Fibroblast of the aortic adventitia (primary cell): Measurements from ENCODE around the gene CRB2. TPM values are rescaled to one million over a fixed set of nuclear protein-coding genes. Genes with fewer than 3 reads are reported as not detected.

Experiments
- DNase-seq: peaks from one replicate; pipeline ENCODE4 v3.0.0-alpha.2; 2010; ENCODE audit warnings: low read depth
- H3K4me3 ChIP-seq: 2 replicates; pipeline ENCODE4 v1.5.1; 2011; ENCODE audit warnings: low read depth, mild to moderate bottlenecking, control low read depth, low read length, moderate library complexity
- total RNA-seq: library from RNA; depleted of rRNA; stranded (reverse); fragments of >200 nt; gene quantifications from 2 replicates; pipeline ENCODE4 v1.2.3, GENCODE V29; 2012; ENCODE audit warnings: low replicate concordance
- TF ChIP-seq, protein P1 (sequence below): IDR thresholded peaks from 2 replicates; pipeline ENCODE4 v1.5.1; 2011; ENCODE audit warnings: mild to moderate bottlenecking, low read length, control low read depth, inconsistent platforms; ENCODE audit not compliant: insufficient read depth

CRB2 gene
- total RNA-seq, 1 donor: not detected

DNA sequence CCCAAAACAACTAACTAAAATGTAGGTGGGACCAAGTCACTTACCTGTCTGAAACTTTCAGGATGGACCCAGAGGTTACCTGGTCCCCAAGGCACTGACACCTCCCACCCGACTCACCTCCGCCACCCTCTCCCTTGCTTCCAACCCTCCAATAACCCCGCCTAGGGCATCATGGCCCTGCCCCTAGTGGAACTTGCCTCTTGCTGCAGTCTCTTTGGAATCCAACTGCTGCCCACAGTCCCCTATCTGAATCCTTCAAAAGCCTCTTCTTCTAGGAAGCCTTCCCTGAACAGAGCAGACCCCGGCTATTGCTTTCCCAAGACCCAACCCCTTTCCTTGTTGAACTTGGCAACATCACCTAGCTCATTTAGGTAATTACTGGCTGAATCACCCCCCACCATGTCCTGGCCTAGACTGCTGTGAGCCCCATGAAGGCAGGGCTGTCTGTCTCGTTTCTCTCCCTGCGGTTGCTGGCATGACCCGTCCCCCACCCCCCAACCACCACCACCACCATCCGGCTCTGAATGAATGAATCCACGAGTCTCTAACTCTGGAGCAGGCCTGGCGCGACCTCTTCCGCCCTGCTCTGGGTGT is 9.4 kb downstream of the CRB2 start:
- TF ChIP-seq, protein P1, sequence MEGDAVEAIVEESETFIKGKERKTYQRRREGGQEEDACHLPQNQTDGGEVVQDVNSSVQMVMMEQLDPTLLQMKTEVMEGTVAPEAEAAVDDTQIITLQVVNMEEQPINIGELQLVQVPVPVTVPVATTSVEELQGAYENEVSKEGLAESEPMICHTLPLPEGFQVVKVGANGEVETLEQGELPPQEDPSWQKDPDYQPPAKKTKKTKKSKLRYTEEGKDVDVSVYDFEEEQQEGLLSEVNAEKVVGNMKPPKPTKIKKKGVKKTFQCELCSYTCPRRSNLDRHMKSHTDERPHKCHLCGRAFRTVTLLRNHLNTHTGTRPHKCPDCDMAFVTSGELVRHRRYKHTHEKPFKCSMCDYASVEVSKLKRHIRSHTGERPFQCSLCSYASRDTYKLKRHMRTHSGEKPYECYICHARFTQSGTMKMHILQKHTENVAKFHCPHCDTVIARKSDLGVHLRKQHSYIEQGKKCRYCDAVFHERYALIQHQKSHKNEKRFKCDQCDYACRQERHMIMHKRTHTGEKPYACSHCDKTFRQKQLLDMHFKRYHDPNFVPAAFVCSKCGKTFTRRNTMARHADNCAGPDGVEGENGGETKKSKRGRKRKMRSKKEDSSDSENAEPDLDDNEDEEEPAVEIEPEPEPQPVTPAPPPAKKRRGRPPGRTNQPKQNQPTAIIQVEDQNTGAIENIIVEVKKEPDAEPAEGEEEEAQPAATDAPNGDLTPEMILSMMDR: peak; percentile 22
- H3K4me3 ChIP-seq: no peak overlapping the region
- no peak for DNase-seq

- H3K4me3 ChIP-seq: no peak overlapping the region
- TF ChIP-seq, protein P1: no peak
Observed at GRCh38 chr9:123365881-123366528, 10.0 kb downstream of the CRB2 start.

DNA sequence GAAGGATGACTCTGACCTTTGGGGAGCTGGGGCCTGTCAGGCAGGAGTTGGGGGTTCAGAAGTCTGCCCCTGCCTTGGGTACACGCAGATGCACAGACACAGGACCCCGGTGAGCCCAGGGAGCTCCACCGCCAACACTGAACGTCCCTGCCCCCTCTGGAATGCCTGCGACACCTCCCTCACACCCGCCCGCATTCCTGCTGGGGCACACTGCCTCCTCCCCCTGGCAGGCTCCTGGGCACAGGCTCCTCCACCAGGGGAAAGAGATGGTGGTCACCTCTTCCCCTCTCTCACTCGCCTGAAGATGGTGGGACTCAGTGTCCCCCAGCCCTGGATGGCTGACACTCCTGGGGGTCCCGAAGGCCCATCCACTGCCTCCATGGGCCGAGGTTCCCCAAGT is 12.0 kb downstream of the CRB2 start:
- TF ChIP-seq, protein P1: no peak
- no peak overlapping the region for H3K4me3 ChIP-seq
- no peak for DNase-seq

More at GRCh38 chr9:123365881-123366528, 10.0 kb downstream of the CRB2 start:
- no peak for DNase-seq

GRCh38 chr9:123368536-123369153 is 12.6 kb downstream of the CRB2 start:
- no peak for DNase-seq
- H3K4me3 ChIP-seq: no peak overlapping the region
- TF ChIP-seq, protein P1: no peak

GRCh38 chr9:123369296-123369695 is 13.3 kb downstream of the CRB2 start:
- DNase-seq: no peak
- no peak overlapping the region for H3K4me3 ChIP-seq
- TF ChIP-seq, protein P1: no peak

- TF ChIP-seq, protein P1: no peak
- H3K4me3 ChIP-seq: no peak overlapping the region
- no peak for DNase-seq
Observed at GRCh38 chr9:123370108-123370507, 14.1 kb downstream of the CRB2 start.
